Panc1 (cell line): Measurements from ENCODE around the gene FBXO46. TPM values are rescaled to one million over a fixed set of nuclear protein-coding genes. Genes with fewer than 3 reads are reported as not detected.

Experiments
- ATAC-seq: fragments of 200-7000 bp; cut with Tn5 transposase; 2 replicates; pipeline ENCODE4 v1.9.1; 2020; ENCODE audit warnings: mild to moderate bottlenecking, moderate library complexity
- BruUV-seq: library from RNA; stranded (reverse); fragments of 400-500 nt; replicated peaks from 2 replicates; lab custom pipeline; 2021; lab: Mats Ljungman, UMichigan
- CTCF ChIA-PET: fragments of 300-600 bp; sonication (Branson Sonifier 250); formaldehyde crosslinking; loops from one replicate; lab custom pipeline; 2022; ENCODE audit warnings: antibody characterized with exemption; lab: Charles Lee
- POLR2A ChIA-PET: fragments of 300-600 bp; sonication (Branson Sonifier 250); formaldehyde crosslinking; loops from one replicate; lab custom pipeline; 2022; ENCODE audit warnings: antibody characterized with exemption; lab: Charles Lee
- DNase-seq: peaks from one replicate; pipeline ENCODE4 v3.0.0-alpha.2; 2010; ENCODE audit warnings: low read depth, low spot score
- H3K27ac ChIP-seq: 2 replicates; pipeline ENCODE4 v1.5.1; 2011; ENCODE audit warnings: mild to moderate bottlenecking, low read length, inconsistent platforms
- H3K27me3 ChIP-seq: fragments of 200-500 bp; sonication (Bioruptor generic); 2 replicates; pipeline ENCODE4 v1.6.0; 2014; ENCODE audit warnings: low read length, inconsistent platforms; ENCODE audit not compliant: control insufficient read depth, insufficient read depth
- H3K36me3 ChIP-seq: fragments of 200-500 bp; sonication (Bioruptor generic); 2 replicates; pipeline ENCODE4 v1.5.1; 2014; ENCODE audit warnings: inconsistent platforms, mild to moderate bottlenecking, low read length, moderate library complexity; ENCODE audit not compliant: control insufficient read depth, insufficient read depth
- H3K4me1 ChIP-seq: 2 replicates; pipeline ENCODE4 v1.5.1; 2011; ENCODE audit warnings: inconsistent platforms, mild to moderate bottlenecking, low read length, moderate library complexity; ENCODE audit not compliant: control insufficient read depth, insufficient read depth
- H3K4me3 ChIP-seq, 2 experiments: 2 replicates each; pipeline ENCODE4 v1.5.1; 2011 to 2012; ENCODE audit warnings: low read depth in 2 of 2, low read length in 2 of 2, mild to moderate bottlenecking in 2 of 2, inconsistent platforms in 1 of 2, moderate library complexity in 1 of 2
- H3K9me3 ChIP-seq: fragments of 200-500 bp; sonication (Bioruptor generic); 2 replicates; pipeline ENCODE4 v1.5.1; 2014; ENCODE audit warnings: low read depth, mild to moderate bottlenecking, inconsistent platforms, low read length, moderate library complexity; ENCODE audit not compliant: control insufficient read depth, insufficient read depth
- POLR2AphosphoS5 ChIP-seq: IDR thresholded peaks from 2 replicates; pipeline ENCODE4 v1.6.1; 2012; ENCODE audit warnings: mild to moderate bottlenecking, low read depth, low read length, moderate library complexity
- REST ChIP-seq, 2 experiments: IDR thresholded peaks; 2 replicates each; pipeline ENCODE4 v1.6.1; 2011 to 2012; ENCODE audit warnings: low read depth in 2 of 2, control low read depth in 1 of 2, low read length in 1 of 2, mild to moderate bottlenecking in 1 of 2, moderate library complexity in 1 of 2; ENCODE audit not compliant: insufficient read depth in 1 of 2
- SIN3A ChIP-seq: IDR thresholded peaks from 2 replicates; pipeline ENCODE4 v1.6.1; 2012; ENCODE audit warnings: low read depth, mild to moderate bottlenecking, low read length, moderate library complexity, borderline replicate concordance; ENCODE audit not compliant: insufficient read depth
- TCF7L2 ChIP-seq: IDR thresholded peaks from 2 replicates; pipeline ENCODE4 v1.6.1; 2011; ENCODE audit warnings: mild to moderate bottlenecking, low read depth, low read length, inconsistent platforms
- in situ Hi-C: cut with HindIII; loops from 2 replicates; pipeline ENCODE4 v1.10.0; 2016; ENCODE audit warnings: low sequenced_read_pairs, low pct_unique_long_range_greater_than_20kb
- intact Hi-C: fragments of 100-400 bp; cut with micrococcal nuclease; formaldehyde crosslinking; loops from one replicate; pipeline ENCODE4 v1.10.0; 2022; ENCODE audit not compliant: unreplicated experiment
- total RNA-seq: library from RNA; stranded (reverse); gene quantifications from one replicate; pipeline ENCODE4 v1.2.1, GENCODE V29; 2021; ENCODE audit not compliant: unreplicated experiment
- TF ChIP-seq, protein P1 (sequence below): fragments of 450-650 bp; IDR thresholded peaks from 2 replicates; pipeline ENCODE4 v1.5.1; 2017; ENCODE audit warnings: mild to moderate bottlenecking

The FBXO46 gene
- total RNA-seq, 1 experiment from 2014 or later = 25.1 TPM

- Histone ChIP-seq H3K27me3 (no peaks in the 10 kb centered on the region), H3K9me3 (no peaks in the 10 kb centered on the region), H3K27ac (peak overlapping the region; percentile 83), H3K36me3 (no peaks in the 10 kb centered on the region; the same call in 1 of the 2 replicates), H3K4me3 (peak overlapping the region; percentile 45 to 53), H3K4me1 (peaks cover 36% of the 10 kb centered on the region)
- DNase-seq (no peak), ATAC-seq (peak; percentile 5; the same call in 1 of the 2 replicates)
- TSS peak; percentile 77 for BruUV-seq
- ChIA-PET CTCF (interaction anchor here (0.6 to 2.1 kb wide), 6 partner anchors 13 to 95 kb away, joined by 4 to 13 read pairs (median 6); partner anchors contain the start of genes DMPK, FOXA3 and QPCTL), POLR2A (interaction anchor here (1.2 to 1.6 kb wide), 2 partner anchors 53 to 78 kb away, joined by 3 read pairs; partner anchors contain the start of genes QPCTL and SNRPD2)
- in situ Hi-C loops (no loop called here), intact Hi-C loops (loop anchor here (10.0 kb wide), 1 partner anchor 65 kb away; no protein-coding TSS in a partner anchor)
- TF ChIP-seq POLR2AphosphoS5 (no peak), SIN3A (no peak), REST (IDR thresholded peaks at IDR 0.05; ENCODE audit: insufficient read depth in 1 of 2, low read depth in 2 of 2, low read length in 1 of 2) (no peak), TCF7L2 (no peak)
- TF ChIP-seq, protein P1, sequence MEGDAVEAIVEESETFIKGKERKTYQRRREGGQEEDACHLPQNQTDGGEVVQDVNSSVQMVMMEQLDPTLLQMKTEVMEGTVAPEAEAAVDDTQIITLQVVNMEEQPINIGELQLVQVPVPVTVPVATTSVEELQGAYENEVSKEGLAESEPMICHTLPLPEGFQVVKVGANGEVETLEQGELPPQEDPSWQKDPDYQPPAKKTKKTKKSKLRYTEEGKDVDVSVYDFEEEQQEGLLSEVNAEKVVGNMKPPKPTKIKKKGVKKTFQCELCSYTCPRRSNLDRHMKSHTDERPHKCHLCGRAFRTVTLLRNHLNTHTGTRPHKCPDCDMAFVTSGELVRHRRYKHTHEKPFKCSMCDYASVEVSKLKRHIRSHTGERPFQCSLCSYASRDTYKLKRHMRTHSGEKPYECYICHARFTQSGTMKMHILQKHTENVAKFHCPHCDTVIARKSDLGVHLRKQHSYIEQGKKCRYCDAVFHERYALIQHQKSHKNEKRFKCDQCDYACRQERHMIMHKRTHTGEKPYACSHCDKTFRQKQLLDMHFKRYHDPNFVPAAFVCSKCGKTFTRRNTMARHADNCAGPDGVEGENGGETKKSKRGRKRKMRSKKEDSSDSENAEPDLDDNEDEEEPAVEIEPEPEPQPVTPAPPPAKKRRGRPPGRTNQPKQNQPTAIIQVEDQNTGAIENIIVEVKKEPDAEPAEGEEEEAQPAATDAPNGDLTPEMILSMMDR = no peak
Measured at GRCh38 chr19:45769821-45770191, 39.1 kb upstream of the FBXO46 start.

GRCh38 chr19:45768984-45769782 lies 38.5 kb upstream of the FBXO46 start, which contains the start of gene SIX5:
SIX5 (minus strand) TSS chr19:45769252; CDS start chr19:45768844, 408 bp downstream.
- ATAC-seq (peak; percentile 70), DNase-seq (peak; percentile 71)
- ChIA-PET CTCF (interaction anchor here (0.6 to 2.1 kb wide), 6 partner anchors 13 to 257 kb away, joined by 4 to 13 read pairs (median 6); partner anchors contain the start of genes DMPK, FOXA3 and QPCTL), POLR2A (interaction anchor here (0.6 to 1.6 kb wide), 4 partner anchors 38 to 77 kb away, joined by 3 to 7 read pairs (median 3); partner anchors contain the start of genes FBXO46, QPCTL and SNRPD2)
- BruUV-seq = no TSS peak
- H3K27ac ChIP-seq = peak within 1 kb of the TSS; percentile 89
- peaks cover 42% of the 10 kb centered on the region for H3K4me1 ChIP-seq
- TF ChIP-seq SIN3A (peak; percentile 63; the same call in 1 of the 2 replicates), POLR2AphosphoS5 (peak; percentile 76), TCF7L2 (no peak), REST (IDR thresholded peaks at IDR 0.05; ENCODE audit: insufficient read depth in 1 of 2, low read depth in 2 of 2, low read length in 1 of 2) (peak in 1 of 2 experiments; percentile 50; a peak in 1 of 4 replicates)
- TF ChIP-seq, protein P1 = no peak
- H3K4me3 ChIP-seq = peak within 1 kb of the TSS; percentile 66 to 77
- no peaks in the 10 kb centered on the region for H3K27me3 ChIP-seq
- in situ Hi-C loops = no loop called here
- no peaks in the 10 kb centered on the region for H3K9me3 ChIP-seq
- intact Hi-C loops = loop anchor here (10.0 kb wide), 1 partner anchor 64 kb away; no protein-coding TSS in a partner anchor
- no peaks in the 10 kb centered on the region; the same call in 1 of the 2 replicates for H3K36me3 ChIP-seq
